Measurements from ENCODE around the gene SSC5D. TPM values are rescaled to one million over a fixed set of nuclear protein-coding genes. Genes with fewer than 3 reads are reported as not detected.

Gene SSC5D
- polyA plus RNA-seq, 3 donors, result 0.08 TPM; not detected in 2

- intact Hi-C loops (cut with micrococcal nuclease), result no loop called here
- H3K4me3 Mint-ChIP-seq, result no peak overlapping the region
- Histone ChIP-seq H3K4me3 (replicated peaks in 1 of 3; ENCODE audit: low read depth in 2 of 3, low read length in 3 of 3) (no peak overlapping the region), H3K27ac (ENCODE audit: low read depth in 1 of 2, low read length in 2 of 2) (no peak overlapping the region), H3K27me3 (ENCODE audit: control insufficient read depth in 2 of 2, insufficient read depth in 2 of 2, low read length in 2 of 2) (no peaks in the 10 kb centered on the region), H3K9ac (ENCODE audit: insufficient read depth, low read length, poor library complexity, severe bottlenecking) (no peak overlapping the region), H4K20me1 (ENCODE audit: insufficient read depth, low read length) (no peaks in the 10 kb centered on the region), H3K4me2 (replicated peaks; ENCODE audit: extremely low read depth, low read length, poor library complexity, severe bottlenecking) (no peak overlapping the region), H3K9me3 (replicated peaks in 1 of 2; ENCODE audit: control insufficient read depth in 1 of 2, insufficient read depth in 1 of 2, low read length in 2 of 2) (no peaks in the 10 kb centered on the region), H3K36me3 (replicated peaks in 1 of 2; ENCODE audit: control insufficient read depth in 1 of 2, insufficient read depth in 2 of 2, low read length in 2 of 2) (no peaks in the 10 kb centered on the region), H3K4me1 (ENCODE audit: control insufficient read depth in 1 of 2, insufficient read depth in 2 of 2, low read length in 2 of 2) (peaks cover 0 to 2% of the 10 kb centered on the region in 2 donors), H2AFZ (ENCODE audit: insufficient read depth, low read depth, low read length, poor library complexity, severe bottlenecking) (no peak overlapping the region), H3K79me2 (ENCODE audit: insufficient read depth, low read length) (no peaks in the 10 kb centered on the region)
- TF ChIP-seq CTCF (IDR thresholded peaks at IDR 0.05), result no peak
- WGBS (ENCODE audit: insufficient coverage), result 92% methylated on average over 3 of the region's 5 CpGs
- H3K27me3 Mint-ChIP-seq (ENCODE audit: low read depth in 3 of 3), result peaks cover 11 to 17% (median 16%) of the 10 kb centered on the region in 3 donors
- DNase-seq, result no peak
- no peaks in the 10 kb centered on the region for H3K36me3 Mint-ChIP-seq
- peaks cover 3% of the 10 kb centered on the region for H3K4me1 Mint-ChIP-seq
- peaks cover 0 to 3% (median 0%) of the 10 kb centered on the region in 7 donors for H3K9me3 Mint-ChIP-seq
- H3K27ac Mint-ChIP-seq, result no peak overlapping the region
Measured at GRCh38 chr19:55552206-55552605, 64.0 kb downstream of the SSC5D start.

GRCh38 chr19:55552620-55553019 lies 64.4 kb downstream of the SSC5D start:
- Histone ChIP-seq H3K27ac (ENCODE audit: low read depth in 1 of 2, low read length in 2 of 2) (no peak overlapping the region), H3K4me2 (replicated peaks; ENCODE audit: extremely low read depth, low read length, poor library complexity, severe bottlenecking) (no peak overlapping the region), H3K9ac (ENCODE audit: insufficient read depth, low read length, poor library complexity, severe bottlenecking) (no peak overlapping the region), H3K4me1 (ENCODE audit: control insufficient read depth in 1 of 2, insufficient read depth in 2 of 2, low read length in 2 of 2) (no peaks in the 10 kb centered on the region), H2AFZ (ENCODE audit: insufficient read depth, low read depth, low read length, poor library complexity, severe bottlenecking) (no peak overlapping the region), H4K20me1 (ENCODE audit: insufficient read depth, low read length) (no peaks in the 10 kb centered on the region), H3K4me3 (replicated peaks in 1 of 3; ENCODE audit: low read depth in 2 of 3, low read length in 3 of 3) (no peak overlapping the region), H3K9me3 (replicated peaks in 1 of 2; ENCODE audit: control insufficient read depth in 1 of 2, insufficient read depth in 1 of 2, low read length in 2 of 2) (no peaks in the 10 kb centered on the region), H3K36me3 (replicated peaks in 1 of 2; ENCODE audit: control insufficient read depth in 1 of 2, insufficient read depth in 2 of 2, low read length in 2 of 2) (no peaks in the 10 kb centered on the region), H3K27me3 (ENCODE audit: control insufficient read depth in 2 of 2, insufficient read depth in 2 of 2, low read length in 2 of 2) (no peaks in the 10 kb centered on the region), H3K79me2 (ENCODE audit: insufficient read depth, low read length) (no peaks in the 10 kb centered on the region)
- Mint-ChIP-seq H3K4me1 (peaks cover 1% of the 10 kb centered on the region), H3K27ac (peak overlapping the region in 1 of 7 donors; percentile 61), H3K27me3 (ENCODE audit: low read depth in 3 of 3) (peaks cover 7 to 13% (median 12%) of the 10 kb centered on the region in 3 donors), H3K9me3 (no peaks in the 10 kb centered on the region), H3K36me3 (no peaks in the 10 kb centered on the region), H3K4me3 (no peak overlapping the region)
- 91% methylated on average over 8 of the region's 13 CpGs for WGBS (ENCODE audit: insufficient coverage)
- intact Hi-C loops (cut with micrococcal nuclease), result no loop called here
- no peak for TF ChIP-seq CTCF (IDR thresholded peaks at IDR 0.05)
- no peak for DNase-seq
